Epithelial cell of prostate (primary cell): ENCODE results near the gene SIK2.

Experiments used
- DNase-seq: peaks from one replicate; pipeline ENCODE4 v3.0.0-alpha.2; 2011; ENCODE audit warnings: low read depth, low spot score
- H3K27ac ChIP-seq: fragments of 450-650 bp; 2 replicates; pipeline ENCODE4 v1.5.1; 2017; ENCODE audit warnings: mild to moderate bottlenecking

Gene SIK2

GRCh38 chr11:111617286-111617685 is 15.0 kb downstream of the SIK2 start:
- DNase-seq = no peak
- no peak overlapping the region for H3K27ac ChIP-seq

GRCh38 chr11:111620518-111620917 is 18.3 kb downstream of the SIK2 start:
- no peak overlapping the region for H3K27ac ChIP-seq
- DNase-seq = no peak

- DNase-seq = peak; percentile 29
- H3K27ac ChIP-seq = no peak overlapping the region
Measured at GRCh38 chr11:111623527-111624030, 21.3 kb downstream of the SIK2 start.

GRCh38 chr11:111624608-111625007 is 22.4 kb downstream of the SIK2 start:
- DNase-seq = no peak
- H3K27ac ChIP-seq = no peak overlapping the region

- DNase-seq = no peak
- H3K27ac ChIP-seq = no peak overlapping the region
Measured at GRCh38 chr11:111627591-111627990, 25.3 kb downstream of the SIK2 start.

- no peak for DNase-seq
- no peak overlapping the region for H3K27ac ChIP-seq
Measured at GRCh38 chr11:111629499-111629898, 27.2 kb downstream of the SIK2 start.

GRCh38 chr11:111631024-111631665 is 28.9 kb downstream of the SIK2 start:
- DNase-seq = no peak
- peak overlapping the region; percentile 42 for H3K27ac ChIP-seq

- DNase-seq = no peak
- H3K27ac ChIP-seq = peak overlapping the region; percentile 42
Measured at GRCh38 chr11:111631666-111632039, 29.4 kb downstream of the SIK2 start.

GRCh38 chr11:111632516-111633220 is 30.4 kb downstream of the SIK2 start:
- DNase-seq = no peak
- peak overlapping the region; percentile 81 for H3K27ac ChIP-seq

- DNase-seq = no peak
- H3K27ac ChIP-seq = peak overlapping the region; percentile 81
Measured at GRCh38 chr11:111633248-111633647, 31.0 kb downstream of the SIK2 start.

GRCh38 chr11:111633756-111634362 is 31.6 kb downstream of the SIK2 start:
- H3K27ac ChIP-seq = peak overlapping the region; percentile 81
- DNase-seq = no peak

GRCh38 chr11:111634981-111635705 is 32.9 kb downstream of the SIK2 start:
- H3K27ac ChIP-seq = peak overlapping the region; percentile 81
- no peak for DNase-seq

GRCh38 chr11:111635706-111636045 is 33.4 kb downstream of the SIK2 start:
- H3K27ac ChIP-seq = peak overlapping the region; percentile 81
- no peak for DNase-seq

- no peak for DNase-seq
- H3K27ac ChIP-seq = no peak overlapping the region
Measured at GRCh38 chr11:111637885-111638284, 35.6 kb downstream of the SIK2 start.

GRCh38 chr11:111639226-111639925 is 37.1 kb downstream of the SIK2 start:
- DNase-seq = no peak
- H3K27ac ChIP-seq = no peak overlapping the region

- no peak for DNase-seq
- no peak overlapping the region for H3K27ac ChIP-seq
Measured at GRCh38 chr11:111641339-111642015, 39.2 kb downstream of the SIK2 start.

GRCh38 chr11:111642542-111642941 is 40.3 kb downstream of the SIK2 start:
- no peak overlapping the region for H3K27ac ChIP-seq
- no peak for DNase-seq

- DNase-seq = no peak
- H3K27ac ChIP-seq = no peak overlapping the region
Measured at GRCh38 chr11:111644922-111645321, 42.7 kb downstream of the SIK2 start.

- DNase-seq = no peak
Measured at GRCh38 chr11:111645657-111646316, 43.5 kb downstream of the SIK2 start.

More at GRCh38 chr11:111645657-111646316, 43.5 kb downstream of the SIK2 start:
- H3K27ac ChIP-seq = no peak overlapping the region
